SK-N-SH (cell line): ENCODE results near the gene EXOC3L1. TPM values are rescaled to one million over a fixed set of nuclear protein-coding genes. Genes with fewer than 3 reads are reported as not detected.

Experiments
- CTCF ChIA-PET: fragments of 300-600, 350-600 bp; formaldehyde crosslinking; extraction: SDS; loops from one replicate; lab custom pipeline; 2021; lab: Yijun Ruan, JAX
- POLR2A ChIA-PET: fragments of 350-600 bp; sonication (Branson Sonifier 250); formaldehyde crosslinking; extraction: SDS; loops from one replicate; lab custom pipeline; 2020; ENCODE audit warnings: antibody characterized with exemption, inconsistent platforms; lab: Yijun Ruan, JAX
- DNase-seq: peaks from one replicate; pipeline ENCODE4 v3.0.0; 2012
- H2AFZ ChIP-seq: fragments of 200-600 bp; sonication (generic); 2 replicates; pipeline ENCODE4 v1.8.1; 2016; ENCODE audit warnings: antibody characterized with exemption, mild to moderate bottlenecking, low read depth
- H3F3A ChIP-seq: fragments of 200-600 bp; sonication (generic); replicated peaks from 2 replicates; pipeline ENCODE3; 2016; ENCODE audit warnings: antibody characterized with exemption, mild to moderate bottlenecking; ENCODE audit not compliant: insufficient read depth
- H3K27ac ChIP-seq, 2 experiments: fragments of 200-500 bp in 1 of 2; fragments of 200-600 bp in 1 of 2; sonication (Bioruptor generic) in 1 of 2; sonication (generic), shearing (Covaris generic) in 1 of 2; 2 replicates each; pipeline versions ENCODE4 v1.5.1 to v1.6.1; 2014 to 2016; ENCODE audit warnings: low read depth in 2 of 2, inconsistent platforms in 1 of 2, low read length in 1 of 2, mild to moderate bottlenecking in 1 of 2, mixed read lengths in 1 of 2
- H3K27me3 ChIP-seq: fragments of 200-600 bp; sonication (generic), shearing (Covaris generic); 2 replicates; pipeline ENCODE4 v1.6.1; 2016; ENCODE audit warnings: mixed run types; ENCODE audit not compliant: insufficient read depth
- H3K36me3 ChIP-seq, 2 experiments: fragments of 200-500 bp in 1 of 2; fragments of 200-600 bp in 1 of 2; sonication (Bioruptor generic) in 1 of 2; sonication (generic) in 1 of 2; replicated peaks in 1 of 2; 2 replicates each; pipeline versions ENCODE3 to v1.5.1; 2014 to 2016; ENCODE audit warnings: low read length in 1 of 2, mild to moderate bottlenecking in 1 of 2; ENCODE audit not compliant: insufficient read depth in 2 of 2, control insufficient read depth in 1 of 2
- H3K4me1 ChIP-seq, 2 experiments: fragments of 200-500 bp in 1 of 2; fragments of 200-600 bp in 1 of 2; sonication (Bioruptor generic) in 1 of 2; sonication (generic), shearing (Covaris generic) in 1 of 2; 2 replicates each; pipeline versions ENCODE4 v1.5.1 to v1.6.1; 2014 to 2016; ENCODE audit warnings: low read depth in 1 of 2, low read length in 1 of 2, mixed run types in 1 of 2; ENCODE audit not compliant: insufficient read depth in 2 of 2, control insufficient read depth in 1 of 2
- H3K4me2 ChIP-seq: fragments of 200-600 bp; sonication (generic), shearing (Covaris generic); 2 replicates; pipeline ENCODE4 v1.6.1; 2017; ENCODE audit warnings: mixed run types
- H3K4me3 ChIP-seq, 2 experiments: fragments of 200-500 bp in 1 of 2; fragments of 200-600 bp in 1 of 2; sonication (Bioruptor generic) in 1 of 2; sonication (generic), shearing (Covaris generic) in 1 of 2; 2 replicates each; pipeline versions ENCODE4 v1.5.1 to v1.8.1; 2014 to 2016; ENCODE audit warnings: low read depth in 2 of 2, inconsistent platforms in 1 of 2, low read length in 1 of 2, mild to moderate bottlenecking in 1 of 2, mixed read lengths in 1 of 2, moderate library complexity in 1 of 2
- H3K79me2 ChIP-seq: fragments of 200-600 bp; sonication (generic); 2 replicates; pipeline ENCODE4 v1.8.1; 2017; ENCODE audit warnings: mild to moderate bottlenecking; ENCODE audit not compliant: insufficient read depth
- H3K9ac ChIP-seq: fragments of 200-600 bp; sonication (generic); 2 replicates; pipeline ENCODE4 v1.6.1; 2017; ENCODE audit warnings: mixed run types
- H3K9me2 ChIP-seq: fragments of 200-600 bp; sonication (generic); 2 replicates; pipeline ENCODE4 v1.6.1; 2017; ENCODE audit warnings: mixed run types
- H3K9me3 ChIP-seq: fragments of 200-600 bp; sonication (generic); 2 replicates; pipeline ENCODE4 v1.6.1; 2017; ENCODE audit warnings: mixed run types, mild to moderate bottlenecking, moderate library complexity
- H4K20me1 ChIP-seq: fragments of 200-600 bp; sonication (generic); 2 replicates; pipeline ENCODE4 v1.6.1; 2017; ENCODE audit warnings: mild to moderate bottlenecking, mixed run types; ENCODE audit not compliant: insufficient read depth
- FOSL2 ChIP-seq: IDR thresholded peaks from 2 replicates; pipeline ENCODE4 v1.4.0; 2012; ENCODE audit warnings: low read depth, mild to moderate bottlenecking, moderate library complexity, borderline replicate concordance
- JUND ChIP-seq: IDR thresholded peaks from 2 replicates; pipeline ENCODE4 v1.4.0; 2012
- NFIC ChIP-seq: IDR thresholded peaks from 2 replicates; pipeline ENCODE4 v1.4.0; 2012; ENCODE audit warnings: borderline replicate concordance
- TCF12 ChIP-seq: IDR thresholded peaks from 2 replicates; pipeline ENCODE4 v1.4.0; 2012
- TEAD4 ChIP-seq: IDR thresholded peaks from 2 replicates; pipeline ENCODE4 v1.4.0; 2012; ENCODE audit warnings: mild to moderate bottlenecking, borderline replicate concordance; ENCODE audit not compliant: insufficient read depth
- whole genome bisulfite sequencing: methylation state at CpG from one replicate; pipeline ENCODE4 v1.1.6; 2017; ENCODE audit warnings: low lambda C conversion rate; 5-methylcytosine and 5-hydroxymethylcytosine counted together
- polyA plus RNA-seq, 3 experiments: library from polyadenylated mRNA; depleted of rRNA; stranded (reverse); fragments of >200 nt; gene quantifications; 2 replicates each; pipeline ENCODE4 v1.2.3, GENCODE V29; 2012
- TF ChIP-seq, protein P1 (sequence below): IDR thresholded peaks from 2 replicates; pipeline ENCODE4 v1.6.1; 2012; ENCODE audit warnings: mild to moderate bottlenecking, low read depth, low read length, moderate library complexity
- TF ChIP-seq, protein P2 (sequence below): IDR thresholded peaks from 2 replicates; pipeline ENCODE4; 2012

The EXOC3L1 gene
- polyA plus RNA-seq, 1 of the 3 experiments (the other 2 are of a cell fraction) = 0.46 TPM

DNA sequence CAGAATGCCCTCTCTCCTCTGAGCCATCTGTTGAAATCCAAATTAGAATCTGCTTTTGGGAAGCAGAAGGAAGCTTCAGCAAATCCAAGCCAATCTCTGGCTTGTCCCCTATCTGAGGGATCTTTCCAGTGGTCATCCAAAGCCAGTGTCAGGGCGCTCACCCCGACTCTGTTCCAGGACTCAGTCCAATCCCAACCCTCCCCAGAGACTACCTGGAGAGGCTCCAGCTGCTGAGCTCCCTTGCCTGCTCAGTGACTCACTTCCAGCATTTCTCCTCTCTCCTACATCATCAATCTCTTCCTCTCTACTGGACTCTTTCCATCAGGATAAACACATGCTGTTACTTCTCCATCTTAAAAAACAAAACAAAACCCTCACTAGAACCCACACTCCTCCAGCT lies 8.6 kb downstream of the EXOC3L1 start:
- peak overlapping the region; percentile 92 for H3K4me2 ChIP-seq
- no peaks in the 10 kb centered on the region for H3K9me2 ChIP-seq
- no peaks in the 10 kb centered on the region for H3K36me3 ChIP-seq
- peaks cover 10% of the 10 kb centered on the region for H4K20me1 ChIP-seq
- ChIA-PET CTCF (interaction anchor here (1.3 to 2.5 kb wide), 5 partner anchors 11 to 227 kb away, joined by 4 to 7 read pairs (median 5); partner anchors contain the start of gene NOL3), POLR2A (interaction anchor here (0.8 kb wide), 1 partner anchor 11 kb away, joined by 3 read pairs; the partner anchor contains the start of gene NOL3)
- H3K9me3 ChIP-seq = no peaks in the 10 kb centered on the region
- peaks cover 22% of the 10 kb centered on the region for H3K79me2 ChIP-seq
- H3K4me3 ChIP-seq = peak overlapping the region in 1 of 2 experiments; percentile 82; a peak in 2 of 4 replicates
- no peak overlapping the region for H2AFZ ChIP-seq
- peak overlapping the region in 1 of 2 experiments; percentile 51; a peak in 3 of 4 replicates for H3K27ac ChIP-seq
- H3F3A ChIP-seq = peaks cover 38% of the 10 kb centered on the region
- WGBS = 44% methylated on average over 2 of the region's 2 CpGs
- no peak for DNase-seq
- H3K4me1 ChIP-seq = peaks cover 14 to 44% of the 10 kb centered on the region in 2 experiments
- H3K27me3 ChIP-seq = no peaks in the 10 kb centered on the region
- H3K9ac ChIP-seq = no peak overlapping the region
- TF ChIP-seq, protein P1, sequence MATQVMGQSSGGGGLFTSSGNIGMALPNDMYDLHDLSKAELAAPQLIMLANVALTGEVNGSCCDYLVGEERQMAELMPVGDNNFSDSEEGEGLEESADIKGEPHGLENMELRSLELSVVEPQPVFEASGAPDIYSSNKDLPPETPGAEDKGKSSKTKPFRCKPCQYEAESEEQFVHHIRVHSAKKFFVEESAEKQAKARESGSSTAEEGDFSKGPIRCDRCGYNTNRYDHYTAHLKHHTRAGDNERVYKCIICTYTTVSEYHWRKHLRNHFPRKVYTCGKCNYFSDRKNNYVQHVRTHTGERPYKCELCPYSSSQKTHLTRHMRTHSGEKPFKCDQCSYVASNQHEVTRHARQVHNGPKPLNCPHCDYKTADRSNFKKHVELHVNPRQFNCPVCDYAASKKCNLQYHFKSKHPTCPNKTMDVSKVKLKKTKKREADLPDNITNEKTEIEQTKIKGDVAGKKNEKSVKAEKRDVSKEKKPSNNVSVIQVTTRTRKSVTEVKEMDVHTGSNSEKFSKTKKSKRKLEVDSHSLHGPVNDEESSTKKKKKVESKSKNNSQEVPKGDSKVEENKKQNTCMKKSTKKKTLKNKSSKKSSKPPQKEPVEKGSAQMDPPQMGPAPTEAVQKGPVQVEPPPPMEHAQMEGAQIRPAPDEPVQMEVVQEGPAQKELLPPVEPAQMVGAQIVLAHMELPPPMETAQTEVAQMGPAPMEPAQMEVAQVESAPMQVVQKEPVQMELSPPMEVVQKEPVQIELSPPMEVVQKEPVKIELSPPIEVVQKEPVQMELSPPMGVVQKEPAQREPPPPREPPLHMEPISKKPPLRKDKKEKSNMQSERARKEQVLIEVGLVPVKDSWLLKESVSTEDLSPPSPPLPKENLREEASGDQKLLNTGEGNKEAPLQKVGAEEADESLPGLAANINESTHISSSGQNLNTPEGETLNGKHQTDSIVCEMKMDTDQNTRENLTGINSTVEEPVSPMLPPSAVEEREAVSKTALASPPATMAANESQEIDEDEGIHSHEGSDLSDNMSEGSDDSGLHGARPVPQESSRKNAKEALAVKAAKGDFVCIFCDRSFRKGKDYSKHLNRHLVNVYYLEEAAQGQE = no peak
- TF ChIP-seq TEAD4 = no peak
- TF ChIP-seq JUND = peak; percentile 62; the same call in 1 of the 2 replicates
- TF ChIP-seq, protein P2, sequence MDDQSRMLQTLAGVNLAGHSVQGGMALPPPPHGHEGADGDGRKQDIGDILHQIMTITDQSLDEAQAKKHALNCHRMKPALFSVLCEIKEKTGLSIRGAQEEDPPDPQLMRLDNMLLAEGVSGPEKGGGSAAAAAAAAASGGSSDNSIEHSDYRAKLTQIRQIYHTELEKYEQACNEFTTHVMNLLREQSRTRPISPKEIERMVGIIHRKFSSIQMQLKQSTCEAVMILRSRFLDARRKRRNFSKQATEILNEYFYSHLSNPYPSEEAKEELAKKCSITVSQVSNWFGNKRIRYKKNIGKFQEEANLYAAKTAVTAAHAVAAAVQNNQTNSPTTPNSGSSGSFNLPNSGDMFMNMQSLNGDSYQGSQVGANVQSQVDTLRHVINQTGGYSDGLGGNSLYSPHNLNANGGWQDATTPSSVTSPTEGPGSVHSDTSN = peak; percentile 63
- peak; percentile 45; the same call in 1 of the 2 replicates for TF ChIP-seq TCF12
- TF ChIP-seq FOSL2 = peak; percentile 78; the same call in 1 of the 2 replicates
- peak; percentile 66; the same call in 1 of the 2 replicates for TF ChIP-seq NFIC

DNA sequence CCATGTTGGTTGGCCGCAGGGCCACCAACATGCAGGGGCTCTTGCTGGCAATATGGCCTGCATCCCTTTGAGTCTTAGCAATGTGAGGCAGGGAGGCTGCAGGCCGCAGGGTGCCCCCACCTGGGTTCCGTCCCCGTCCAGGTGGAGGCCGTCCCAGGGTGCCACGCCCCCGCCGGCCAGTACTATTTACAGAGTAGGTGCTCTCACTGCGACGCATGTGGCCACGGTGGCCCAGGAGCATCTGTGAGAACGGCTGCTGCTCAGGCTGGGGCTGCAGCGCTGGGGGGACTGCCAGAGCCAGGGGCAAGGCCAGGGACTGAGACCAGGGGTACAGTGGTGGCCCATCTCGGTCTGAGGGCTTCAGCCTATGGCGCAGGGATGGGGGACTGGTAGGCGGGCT lies 9.8 kb downstream of the EXOC3L1 start:
- CTCF ChIA-PET = interaction anchor here (0.7 to 2.8 kb wide), 8 partner anchors 14 to 664 kb away, joined by 3 to 10 read pairs (median 4); no protein-coding TSS in a partner anchor
- Histone ChIP-seq H3K9ac (no peak overlapping the region), H3F3A (peaks cover 33% of the 10 kb centered on the region), H3K4me1 (peaks cover 6 to 51% of the 10 kb centered on the region in 2 experiments; a peak in 3 of 4 replicates), H3K4me2 (no peak overlapping the region), H3K79me2 (peaks cover 25% of the 10 kb centered on the region), H3K9me2 (no peaks in the 10 kb centered on the region), H3K9me3 (no peaks in the 10 kb centered on the region), H4K20me1 (peaks cover 10% of the 10 kb centered on the region), H2AFZ (no peak overlapping the region), H3K27me3 (no peaks in the 10 kb centered on the region), H3K4me3 (no peak overlapping the region), H3K36me3 (peaks cover 3 to 5% of the 10 kb centered on the region in 2 experiments), H3K27ac (no peak overlapping the region)
- DNase-seq = no peak
- POLR2A ChIA-PET = no interaction called here
- TF ChIP-seq, protein P1 = no peak
- no peak for TF ChIP-seq TEAD4
- WGBS = 94% methylated on average over 11 of the region's 16 CpGs
